NCI-H187 (cell line): ENCODE data around the gene KDM3A.

Experiments
- DNase-seq, 2 experiments: peaks; one replicate each; lab custom pipeline; 2025; lab: John Stamatoyannopoulos, UW

Gene KDM3A

DNA sequence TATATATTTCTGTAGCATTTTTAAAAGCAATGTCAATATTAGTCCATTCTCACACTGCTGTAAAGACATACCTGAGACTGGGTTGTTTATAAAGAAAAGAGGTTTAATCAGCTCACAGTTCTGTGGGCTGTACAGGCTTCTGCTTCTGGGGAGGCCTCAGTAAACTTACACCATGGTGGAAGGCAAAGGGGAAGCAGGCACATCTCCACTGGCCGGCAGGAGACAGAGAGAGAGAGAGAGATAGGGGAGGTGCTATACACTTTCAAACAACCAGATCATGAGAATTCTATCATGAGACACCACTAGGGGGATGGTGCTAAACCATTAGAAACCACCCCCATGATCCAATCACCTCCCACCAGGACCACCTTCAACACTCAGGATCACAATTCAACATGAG, 79.0 kb downstream of the KDM3A start:
- DNase-seq: no peak

DNA sequence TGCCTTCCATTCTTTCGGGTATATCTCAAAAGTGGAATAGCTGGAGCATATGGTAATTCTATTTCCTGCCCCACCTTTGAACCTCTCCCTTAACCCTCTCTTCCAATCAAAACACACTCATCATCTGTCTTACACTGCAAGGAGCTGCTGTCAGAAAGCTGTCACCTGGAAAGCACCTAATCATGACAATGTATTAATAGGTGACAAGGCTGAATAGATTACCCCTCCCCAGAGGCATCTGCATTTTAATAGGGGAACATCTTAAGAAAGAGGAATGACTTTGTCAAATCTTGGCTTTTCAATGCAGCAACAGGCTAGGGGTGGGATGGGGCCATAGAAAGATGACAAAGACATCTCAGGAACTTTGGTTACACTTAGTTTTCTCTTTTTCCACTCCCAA, 80.8 kb downstream of the KDM3A start:
- DNase-seq: no peak

DNA sequence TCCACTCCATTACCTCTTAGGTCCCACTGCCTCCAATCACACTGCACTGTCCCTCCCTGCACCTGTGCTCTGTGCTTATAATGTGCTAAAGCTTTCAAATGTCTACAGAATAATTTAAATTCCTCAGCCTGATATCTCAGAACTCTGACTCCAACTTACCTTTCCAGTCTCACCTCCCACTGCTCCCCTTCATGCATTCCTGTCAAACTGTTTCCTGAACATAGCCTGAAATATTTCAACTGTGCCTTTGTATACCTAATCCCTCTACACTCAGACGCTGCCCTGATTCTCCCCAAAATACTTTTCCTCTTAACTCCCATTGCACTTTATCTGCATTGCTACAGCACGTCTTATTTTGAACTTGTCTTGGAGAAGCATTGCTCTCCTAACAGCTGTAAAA, 81.5 kb downstream of the KDM3A start:
- DNase-seq: no peak

DNA sequence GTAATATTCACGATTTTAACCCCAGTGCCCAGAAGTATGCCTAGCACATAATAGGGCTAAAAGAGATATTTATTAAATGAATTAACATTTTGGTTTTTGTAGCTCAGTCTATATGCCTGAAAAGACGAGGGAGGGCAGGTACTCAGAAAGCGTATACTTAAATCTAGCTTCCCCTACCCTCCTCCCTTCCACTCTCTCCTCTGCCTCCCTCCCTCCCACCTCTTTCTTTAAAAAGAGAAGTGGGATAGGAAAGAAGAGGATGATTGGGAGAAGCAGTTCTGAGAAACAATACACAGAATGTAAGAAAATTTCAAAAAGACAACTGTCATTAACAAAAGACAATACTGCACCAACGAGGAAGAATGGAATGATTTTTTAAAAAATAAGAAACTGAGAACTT, 82.3 kb downstream of the KDM3A start:
- DNase-seq: no peak

DNA sequence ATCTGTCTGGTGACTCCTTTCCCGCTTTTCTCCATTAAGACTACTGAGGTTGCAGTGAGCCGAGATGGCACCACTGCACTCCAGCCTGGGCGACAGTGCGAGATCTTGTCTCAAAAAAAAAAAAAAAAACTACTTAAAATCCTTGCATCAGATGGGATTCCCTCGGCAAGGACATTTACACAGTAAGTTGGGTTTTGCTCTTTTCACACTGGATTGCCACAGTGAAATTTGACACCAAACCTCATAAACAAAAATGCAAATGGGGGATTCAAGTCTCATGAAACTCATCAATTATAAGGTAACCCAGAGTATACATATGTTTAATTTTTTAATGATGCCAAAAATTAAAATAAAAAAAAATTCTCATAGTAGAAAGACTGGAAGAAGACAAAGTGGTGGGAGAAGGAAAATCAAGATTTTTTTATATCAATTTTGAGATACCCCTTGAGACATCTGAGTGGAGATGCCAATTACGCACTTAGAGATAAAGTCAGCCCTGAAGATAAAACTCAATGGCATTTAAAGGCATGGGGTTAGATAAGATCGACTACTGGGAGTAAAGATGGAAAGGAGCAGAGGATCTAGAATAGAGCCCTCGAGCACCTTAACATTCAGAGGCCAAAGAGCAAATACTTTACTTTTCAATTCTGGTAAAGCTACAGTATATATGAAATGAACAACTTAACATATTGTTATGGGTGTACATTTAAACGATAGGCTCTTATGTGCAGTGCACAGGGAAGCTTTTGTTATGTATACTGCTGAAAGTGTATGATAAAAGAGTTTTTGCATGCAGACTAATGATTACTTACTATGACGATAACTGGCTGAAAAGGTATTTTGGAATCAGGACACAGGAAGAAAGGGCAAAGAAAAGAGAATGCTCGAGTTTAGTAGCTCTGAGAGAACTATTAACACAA, 84.5 kb downstream of the KDM3A start:
- DNase-seq: no peak

DNA sequence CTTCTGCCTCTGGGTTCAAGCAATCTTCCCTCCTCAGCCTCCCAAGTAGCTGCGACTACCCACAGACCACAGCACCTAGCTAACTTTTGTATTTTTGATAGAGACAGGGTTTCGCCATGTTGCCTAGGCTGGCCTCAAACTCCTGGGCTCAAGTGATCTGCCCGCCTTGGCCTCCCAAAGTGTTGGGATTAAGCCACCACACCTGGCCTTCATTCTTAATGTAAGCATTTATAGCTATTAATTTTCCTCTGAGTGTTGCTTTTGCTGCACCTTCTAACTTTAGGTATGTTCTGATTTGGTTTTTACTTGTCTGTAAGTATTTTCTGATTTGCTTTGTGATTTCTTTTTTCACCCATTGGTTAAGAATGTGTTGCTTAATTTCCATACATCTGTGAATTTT, 92.4 kb downstream of the KDM3A start:
- no peak for DNase-seq

DNA sequence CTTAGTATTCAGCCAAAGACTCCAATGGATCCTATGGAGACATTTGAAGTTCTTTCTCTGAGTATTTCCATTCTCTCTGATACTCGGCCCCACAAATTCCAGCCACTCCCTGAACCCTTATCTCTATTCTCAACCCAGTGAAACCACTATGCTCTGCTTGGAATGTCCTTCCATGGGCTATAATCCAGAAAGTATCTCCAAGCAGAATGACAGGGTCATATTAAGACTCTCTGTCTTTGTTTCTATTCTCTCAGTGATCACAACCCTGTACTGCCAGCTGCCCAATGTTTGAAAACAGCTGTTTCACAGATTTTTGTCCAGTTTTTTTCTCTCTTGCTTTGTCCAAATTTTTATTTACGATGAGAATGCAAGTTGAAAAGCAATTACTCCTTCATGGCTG, 100.2 kb downstream of the KDM3A start:
- DNase-seq: no peak
